Left ventricle myocardium inferior (tissue), 1 donor: ENCODE data around the gene NCOR2. TPM values are rescaled to one million over a fixed set of nuclear protein-coding genes. Genes with fewer than 3 reads are reported as not detected.

ENCODE experiments used
- DNase-seq: peaks from one replicate; pipeline ENCODE4 v3.0.0-alpha.2; 2020
- H3K27ac ChIP-seq: fragments of 200-600 bp; replicated peaks from 2 replicates; pipeline ENCODE4 v1.8.0; 2021
- H3K27me3 ChIP-seq: fragments of 200-600 bp; 2 replicates; pipeline ENCODE4 v1.8.0; 2021; ENCODE audit warnings: low read depth
- H3K36me3 ChIP-seq: fragments of 200-600 bp; 2 replicates; pipeline ENCODE4 v1.8.0; 2021
- H3K4me1 ChIP-seq: fragments of 200-600 bp; 2 replicates; pipeline ENCODE4 v1.8.0; 2021
- H3K4me3 ChIP-seq: fragments of 200-600 bp; 2 replicates; pipeline ENCODE4 v1.8.0; 2021; ENCODE audit warnings: mild to moderate bottlenecking, moderate library complexity
- H3K9me3 ChIP-seq: fragments of 200-600 bp; replicated peaks from 2 replicates; pipeline ENCODE4 v1.8.0; 2021
- intact Hi-C: fragments of 100-400 bp; cut with micrococcal nuclease; formaldehyde crosslinking; loops from one replicate; pipeline ENCODE4 v1.11.0; 2022
- long read RNA-seq: library from polyadenylated mRNA; unstranded; transcript quantifications from one replicate; pipeline ENCODE4 v2.0.0, GENCODE V29; 2021
- total RNA-seq: library from RNA; stranded (reverse); fragmentation: NEBNext Ultra II Directional; extraction: Animal tissue kit (Norgen Biotek cat#: 25700); gene quantifications from one replicate; pipeline ENCODE4 v1.2.1, GENCODE V29; 2021
- TF ChIP-seq, protein P1 (sequence below): fragments of 200-600 bp; IDR thresholded peaks from 2 replicates; pipeline ENCODE4 v1.8.0; 2021; ENCODE audit warnings: antibody characterized with exemption, mild to moderate bottlenecking, borderline replicate concordance
- donor health status: DM: no; HTN: yes; CAD: no; lungs with severe emphysema.

NCOR2 gene
- 152 TPM for total RNA-seq
- long read RNA-seq, partial matches to known transcripts, result 100 of 151 reads
- long read RNA-seq, other reads (novel, unspliced or antisense), result 49 of 151 reads

DNA sequence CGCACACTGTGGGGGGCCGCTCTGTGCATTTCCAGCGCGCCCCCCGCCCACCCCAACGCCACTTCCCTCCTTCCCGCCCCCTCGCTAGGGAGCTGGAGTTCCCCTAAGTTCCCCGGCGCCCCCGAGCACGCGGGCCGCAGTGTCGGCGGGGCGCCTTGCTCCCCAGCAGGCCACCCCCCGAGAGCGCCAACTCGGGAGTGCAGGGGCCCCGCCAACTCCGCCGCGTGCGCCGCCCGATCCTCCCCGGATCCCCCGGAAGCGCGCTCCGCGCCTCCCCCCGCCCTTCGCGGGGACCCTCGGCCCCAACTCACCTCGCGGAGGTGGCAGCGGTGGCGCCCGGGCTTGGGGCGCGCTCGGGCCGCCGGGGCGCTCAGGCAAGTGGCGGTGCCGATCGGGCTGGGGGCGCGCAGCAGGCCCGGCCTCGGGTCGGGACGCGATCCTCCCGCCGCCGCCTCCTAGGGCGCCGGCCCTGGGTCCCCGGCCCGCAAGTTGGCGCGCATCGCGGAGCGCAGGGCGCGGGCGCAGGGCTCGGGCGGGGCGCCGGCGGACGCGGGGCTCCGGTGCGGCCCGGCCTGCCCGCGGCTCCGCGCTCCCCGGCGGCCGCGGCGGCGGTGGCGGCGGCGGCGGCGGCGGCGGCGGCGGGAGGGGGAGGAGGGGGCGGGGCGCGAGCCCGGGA, at the start of gene NCOR2:
Gene NCOR2, minus strand, starts transcription at position 616 of the 676 bp plus-strand sequence. CDS start 72,361 bp downstream, outside the sequence.
- intact Hi-C loops, result no loop called here
- Histone ChIP-seq H3K4me1 (peaks cover 70% of the 10 kb centered on the region), H3K36me3 (no peaks in the 10 kb centered on the region), H3K27me3 (no peaks in the 10 kb centered on the region), H3K4me3 (peak within 1 kb of the TSS; percentile 99), H3K9me3 (no peaks in the 10 kb centered on the region), H3K27ac (peak within 1 kb of the TSS; percentile 99)
- TF ChIP-seq, protein P1, sequence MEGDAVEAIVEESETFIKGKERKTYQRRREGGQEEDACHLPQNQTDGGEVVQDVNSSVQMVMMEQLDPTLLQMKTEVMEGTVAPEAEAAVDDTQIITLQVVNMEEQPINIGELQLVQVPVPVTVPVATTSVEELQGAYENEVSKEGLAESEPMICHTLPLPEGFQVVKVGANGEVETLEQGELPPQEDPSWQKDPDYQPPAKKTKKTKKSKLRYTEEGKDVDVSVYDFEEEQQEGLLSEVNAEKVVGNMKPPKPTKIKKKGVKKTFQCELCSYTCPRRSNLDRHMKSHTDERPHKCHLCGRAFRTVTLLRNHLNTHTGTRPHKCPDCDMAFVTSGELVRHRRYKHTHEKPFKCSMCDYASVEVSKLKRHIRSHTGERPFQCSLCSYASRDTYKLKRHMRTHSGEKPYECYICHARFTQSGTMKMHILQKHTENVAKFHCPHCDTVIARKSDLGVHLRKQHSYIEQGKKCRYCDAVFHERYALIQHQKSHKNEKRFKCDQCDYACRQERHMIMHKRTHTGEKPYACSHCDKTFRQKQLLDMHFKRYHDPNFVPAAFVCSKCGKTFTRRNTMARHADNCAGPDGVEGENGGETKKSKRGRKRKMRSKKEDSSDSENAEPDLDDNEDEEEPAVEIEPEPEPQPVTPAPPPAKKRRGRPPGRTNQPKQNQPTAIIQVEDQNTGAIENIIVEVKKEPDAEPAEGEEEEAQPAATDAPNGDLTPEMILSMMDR, result peak; percentile 35
- DNase-seq, result no peak

DNA sequence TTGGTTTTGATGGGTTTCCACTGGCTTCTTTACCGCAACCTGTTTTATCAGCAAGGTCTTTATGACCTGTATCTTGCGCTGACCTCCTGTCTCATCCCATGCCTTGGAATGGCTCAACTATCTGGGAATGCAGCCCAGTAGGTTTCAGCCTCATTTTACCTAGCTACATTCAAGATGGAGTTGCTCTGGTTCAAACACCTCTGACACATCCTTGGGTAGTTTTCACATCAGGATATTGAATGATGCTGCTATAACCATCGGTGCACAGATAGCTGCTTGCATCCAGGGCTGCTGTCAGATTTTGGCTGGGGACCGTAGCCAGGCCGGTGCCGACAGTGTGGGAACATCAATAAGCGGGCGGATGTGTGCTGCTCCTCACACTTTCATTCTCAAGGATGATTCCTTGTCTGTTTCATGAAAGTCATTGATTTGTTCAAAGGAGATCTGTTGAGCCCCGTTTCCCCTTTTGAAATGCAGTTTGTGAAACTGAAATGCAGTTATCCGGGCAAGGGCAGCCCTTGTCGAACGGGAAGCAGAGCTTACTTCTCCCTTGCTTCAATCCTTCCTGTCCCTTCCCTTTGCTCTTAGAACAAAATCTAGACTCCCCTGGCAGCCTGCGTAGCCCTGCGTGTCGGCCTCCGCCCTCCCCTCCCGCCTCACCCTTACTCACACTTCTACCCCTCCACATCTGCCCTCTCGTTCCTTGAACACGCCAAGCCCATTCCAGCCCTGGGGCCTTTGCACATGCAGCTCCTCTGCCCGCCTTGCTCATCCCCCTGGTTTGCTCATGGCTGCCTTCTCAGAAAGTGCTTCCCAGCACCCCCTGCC, 49.2 kb upstream of the NCOR2 start:
- H3K9me3 ChIP-seq, result peaks cover 4% of the 10 kb centered on the region
- H3K4me3 ChIP-seq, result no peak overlapping the region
- H3K36me3 ChIP-seq, result no peaks in the 10 kb centered on the region
- peaks cover 23% of the 10 kb centered on the region for H3K4me1 ChIP-seq
- TF ChIP-seq, protein P1, result no peak
- H3K27ac ChIP-seq, result no peak overlapping the region
- intact Hi-C loops, result no loop called here
- no peak for DNase-seq
- H3K27me3 ChIP-seq, result no peaks in the 10 kb centered on the region

DNA sequence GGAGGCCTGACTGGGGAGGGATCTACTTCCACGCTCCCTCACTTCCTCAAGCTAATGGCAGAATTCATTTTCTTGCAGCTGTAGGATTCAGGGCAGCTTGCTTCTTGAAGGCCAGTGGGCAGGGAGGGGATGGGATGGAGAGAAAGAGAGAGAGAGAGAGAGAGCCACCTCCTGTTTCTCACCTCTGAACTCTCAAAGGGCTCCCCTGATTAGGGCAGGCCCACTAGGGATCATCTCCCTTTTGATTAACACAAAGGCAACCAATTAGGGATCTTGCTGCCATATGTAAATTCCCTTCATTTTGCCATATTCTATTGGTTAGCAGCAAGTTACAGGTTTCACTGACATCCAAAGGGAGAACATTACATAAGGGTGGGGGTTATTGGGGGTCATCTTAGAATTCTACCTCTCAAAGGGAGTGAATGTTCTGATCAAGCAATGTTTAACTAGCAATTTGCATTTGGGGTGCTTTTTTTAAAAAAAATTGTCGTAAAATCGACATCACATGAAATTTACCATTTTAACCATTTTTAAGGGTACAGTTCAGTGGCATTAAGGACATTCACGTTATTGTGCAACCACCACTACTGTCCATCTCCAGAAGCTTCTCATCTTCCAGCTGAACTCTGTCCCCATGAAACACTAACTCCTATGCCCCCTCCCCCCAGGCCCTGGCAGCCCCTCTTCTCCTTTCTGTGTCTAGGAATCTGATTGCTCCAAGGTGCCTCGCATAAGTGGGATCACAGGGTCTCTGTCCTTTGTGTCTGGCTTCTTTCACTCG, 47.3 kb upstream of the NCOR2 start:
- H3K36me3 ChIP-seq, result no peaks in the 10 kb centered on the region
- no peak overlapping the region for H3K4me3 ChIP-seq
- H3K27ac ChIP-seq, result no peak overlapping the region
- TF ChIP-seq, protein P1, result no peak
- H3K27me3 ChIP-seq, result no peaks in the 10 kb centered on the region
- H3K4me1 ChIP-seq, result peaks cover 10% of the 10 kb centered on the region
- DNase-seq, result no peak
- peaks cover 4% of the 10 kb centered on the region for H3K9me3 ChIP-seq
- intact Hi-C loops, result no loop called here

DNA sequence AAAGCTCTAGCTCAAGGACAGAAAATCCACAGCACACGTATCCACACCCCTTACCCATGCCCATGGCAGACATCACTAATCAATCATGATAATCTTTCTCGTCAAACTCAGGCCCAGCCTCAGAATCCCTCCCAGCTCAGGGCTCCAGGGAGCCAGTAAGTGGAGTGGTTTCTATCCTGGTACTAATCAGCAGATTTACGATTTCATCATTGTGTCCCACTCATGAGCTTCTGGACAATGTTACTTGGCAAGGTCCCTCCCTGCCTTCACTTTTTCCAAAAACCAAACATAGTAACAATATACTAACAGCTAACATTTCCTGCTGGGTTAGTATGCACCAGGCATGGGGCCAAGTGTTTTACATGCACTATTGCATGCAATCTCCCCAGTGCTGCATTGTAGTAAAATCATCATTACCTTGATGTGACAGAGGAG, 45.8 kb upstream of the NCOR2 start:
- TF ChIP-seq, protein P1, result no peak
- Histone ChIP-seq H3K4me3 (no peak overlapping the region), H3K4me1 (peaks cover 25% of the 10 kb centered on the region), H3K27me3 (no peaks in the 10 kb centered on the region), H3K27ac (no peak overlapping the region), H3K36me3 (no peaks in the 10 kb centered on the region), H3K9me3 (peaks cover 4% of the 10 kb centered on the region)
- DNase-seq, result no peak
- intact Hi-C loops, result no loop called here

DNA sequence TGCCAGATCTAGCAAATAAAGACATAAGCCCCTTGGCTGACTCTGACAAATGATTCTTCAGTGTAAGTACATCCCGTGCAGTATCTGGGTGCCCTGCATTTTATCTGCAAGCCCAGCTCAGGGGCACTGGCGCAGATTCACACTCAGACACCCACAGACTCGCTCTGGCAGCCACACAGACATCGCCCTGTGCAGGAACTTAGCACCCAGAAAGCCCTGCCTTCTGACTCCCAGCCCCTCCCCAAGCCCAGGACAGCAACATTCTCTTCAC, 44.9 kb upstream of the NCOR2 start:
- Histone ChIP-seq H3K36me3 (no peaks in the 10 kb centered on the region), H3K27me3 (no peaks in the 10 kb centered on the region), H3K4me1 (peaks cover 20% of the 10 kb centered on the region), H3K9me3 (peaks cover 4% of the 10 kb centered on the region), H3K4me3 (no peak overlapping the region), H3K27ac (no peak overlapping the region)
- TF ChIP-seq, protein P1, result no peak
- DNase-seq, result no peak
- intact Hi-C loops, result no loop called here
